HG02678 (cell line): Measurements from ENCODE around the gene CTNNBL1.
"Not testable (repeated sequence)": the region's sequence is repeated elsewhere in the genome, so short reads cannot be mapped to it uniquely, and the experiment has no call there.

ENCODE experiments used
- ATAC-seq: cut with Tn5 transposase; IDR thresholded peaks from one replicate; pipeline ENCODE4 v1.9.1; 2021; ENCODE audit warnings: mild to moderate bottlenecking, moderate library complexity; ENCODE audit not compliant: unreplicated experiment

The CTNNBL1 gene

GRCh38 chr20:37848706-37849105 lies 154.9 kb downstream of the CTNNBL1 start:
- no peak for ATAC-seq

GRCh38 chr20:37849156-37849555 lies 155.3 kb downstream of the CTNNBL1 start:
- ATAC-seq = no peak

- ATAC-seq = no peak
Measured at GRCh38 chr20:37849566-37849965, 155.7 kb downstream of the CTNNBL1 start.

GRCh38 chr20:37850036-37850592 lies 156.3 kb downstream of the CTNNBL1 start:
- ATAC-seq = no peak

GRCh38 chr20:37850724-37851355 lies 157.0 kb downstream of the CTNNBL1 start:
- no peak for ATAC-seq

- ATAC-seq = no peak
Measured at GRCh38 chr20:37852666-37853065, 158.8 kb downstream of the CTNNBL1 start.

GRCh38 chr20:37853823-37854375 lies 160.1 kb downstream of the CTNNBL1 start:
- ATAC-seq = peak; percentile 66

- ATAC-seq = not testable (repeated sequence)
Measured at GRCh38 chr20:37856034-37856433, 162.2 kb downstream of the CTNNBL1 start.

GRCh38 chr20:37856932-37857660 lies 163.3 kb downstream of the CTNNBL1 start:
- ATAC-seq = no peak

GRCh38 chr20:37859406-37860171 lies 165.8 kb downstream of the CTNNBL1 start:
- ATAC-seq = no peak

- no peak for ATAC-seq
Measured at GRCh38 chr20:37863289-37863688, 169.5 kb downstream of the CTNNBL1 start.

- no peak for ATAC-seq
Measured at GRCh38 chr20:37864298-37864697, 170.5 kb downstream of the CTNNBL1 start.

- ATAC-seq = no peak
Measured at GRCh38 chr20:37866051-37866450, 172.2 kb downstream of the CTNNBL1 start.

GRCh38 chr20:37867289-37868195 lies 173.7 kb downstream of the CTNNBL1 start:
- no peak for ATAC-seq

- ATAC-seq = no peak
Measured at GRCh38 chr20:37868851-37869333, 175.1 kb downstream of the CTNNBL1 start.

- no peak for ATAC-seq
Measured at GRCh38 chr20:37869334-37869861, 175.6 kb downstream of the CTNNBL1 start.

GRCh38 chr20:37870294-37870693 lies 176.5 kb downstream of the CTNNBL1 start:
- ATAC-seq = no peak

GRCh38 chr20:37871751-37872150 lies 177.9 kb downstream of the CTNNBL1 start:
- ATAC-seq = no peak

GRCh38 chr20:37872161-37872560 lies 178.3 kb downstream of the CTNNBL1 start:
- ATAC-seq = no peak

- no peak for ATAC-seq
Measured at GRCh38 chr20:37873884-37874283, 180.1 kb downstream of the CTNNBL1 start.
